Activated CD8-positive, alpha-beta T cell treated with anti-CD3 and anti-CD28 coated beads, Interleukin-2, amount 10 ng/mL, durations not matched to agents 7 days and 5 days (primary cell): Measurements from ENCODE around the gene FAM219A. TPM values are rescaled to one million over a fixed set of nuclear protein-coding genes. Genes with fewer than 3 reads are reported as not detected.

Experiments
- ATAC-seq: fragments of 150-1000 bp; cut with Tn5 transposase; one replicate; pipeline ENCODE4 v1.10.0; 2021; ENCODE audit warnings: moderate library complexity
- CTCF ChIA-PET: fragments of 350-600 bp; sonication (Branson Sonifier 250); formaldehyde crosslinking; loops from one replicate; lab custom pipeline; 2021; ENCODE audit warnings: antibody characterized with exemption; lab: Charles Lee
- POLR2A ChIA-PET: fragments of 350-600 bp; sonication (Branson Sonifier 250); formaldehyde crosslinking; loops from one replicate; lab custom pipeline; 2021; ENCODE audit warnings: antibody characterized with exemption; lab: Charles Lee
- DNase-seq: peaks from one replicate; pipeline ENCODE4 v3.0.0-alpha.2; 2020
- H3K27ac Mint-ChIP-seq: one replicate; pipeline ENCODE4 v1.8.0; 2021; ENCODE audit warnings: mild to moderate bottlenecking, mixed read lengths
- H3K27me3 Mint-ChIP-seq: one replicate; pipeline ENCODE4 v1.8.0; 2021; ENCODE audit warnings: low read depth, mixed read lengths
- H3K36me3 Mint-ChIP-seq: one replicate; pipeline ENCODE4 v1.8.0; 2021; ENCODE audit warnings: low read depth, mixed read lengths
- H3K4me1 Mint-ChIP-seq: one replicate; pipeline ENCODE4 v1.8.0; 2021; ENCODE audit warnings: low read depth, mixed read lengths
- H3K4me3 Mint-ChIP-seq: one replicate; pipeline ENCODE4 v1.8.0; 2021; ENCODE audit warnings: mild to moderate bottlenecking, mixed read lengths
- H3K9me3 Mint-ChIP-seq: one replicate; pipeline ENCODE4 v1.8.0; 2022; ENCODE audit warnings: mixed read lengths; ENCODE audit not compliant: insufficient read depth
- total RNA-seq, 2 experiments: library from RNA; stranded (reverse); gene quantifications; one replicate each; pipeline ENCODE4 v1.2.3, GENCODE V29; 2021

FAM219A gene
- total RNA-seq, 2 experiments from 2014 or later, result 7.5 to 8.3 TPM

DNA sequence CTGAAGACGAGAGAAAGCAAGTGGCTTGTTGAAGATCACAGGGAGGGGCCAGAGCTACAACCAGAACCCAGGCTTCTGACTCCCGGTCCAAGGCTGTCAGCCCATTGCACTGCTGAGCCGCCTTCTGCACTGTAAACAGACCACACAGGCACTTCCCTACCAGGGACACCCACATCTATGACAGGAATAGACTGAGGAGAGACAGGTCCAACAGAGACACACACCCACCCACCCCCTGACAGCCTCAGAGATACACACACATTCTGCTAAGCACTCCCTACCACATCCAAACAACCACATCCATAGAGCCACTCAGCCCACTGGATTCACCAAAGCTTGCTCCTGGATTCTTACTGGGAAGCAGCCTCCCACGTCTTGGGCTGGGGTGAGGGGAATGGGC is 58.6 kb downstream of the FAM219A start:
- Mint-ChIP-seq H3K9me3 (no peaks in the 10 kb centered on the region), H3K4me3 (no peak overlapping the region), H3K4me1 (no peaks in the 10 kb centered on the region), H3K27me3 (no peaks in the 10 kb centered on the region), H3K36me3 (no peaks in the 10 kb centered on the region), H3K27ac (no peak overlapping the region)
- ChIA-PET CTCF (no interaction called here), POLR2A (no interaction called here)
- ATAC-seq, result no peak
- no peak for DNase-seq

GRCh38 chr9:34398875-34399274 is 59.5 kb downstream of the FAM219A start:
- Mint-ChIP-seq H3K27ac (no peak overlapping the region), H3K4me3 (no peak overlapping the region), H3K9me3 (no peaks in the 10 kb centered on the region), H3K36me3 (no peaks in the 10 kb centered on the region), H3K27me3 (no peaks in the 10 kb centered on the region), H3K4me1 (no peaks in the 10 kb centered on the region)
- POLR2A ChIA-PET, result no interaction called here
- DNase-seq, result no peak
- CTCF ChIA-PET, result no interaction called here
- no peak for ATAC-seq

GRCh38 chr9:34396276-34397214 is 61.8 kb downstream of the FAM219A start:
- H3K27ac Mint-ChIP-seq, result no peak overlapping the region
- H3K36me3 Mint-ChIP-seq, result no peaks in the 10 kb centered on the region
- no peaks in the 10 kb centered on the region for H3K4me1 Mint-ChIP-seq
- peaks cover 18% of the 10 kb centered on the region for H3K27me3 Mint-ChIP-seq
- DNase-seq (no peak), ATAC-seq (no peak)
- no peak overlapping the region for H3K4me3 Mint-ChIP-seq
- no peaks in the 10 kb centered on the region for H3K9me3 Mint-ChIP-seq
- ChIA-PET CTCF (no interaction called here), POLR2A (no interaction called here)

GRCh38 chr9:34392511-34392910 is 65.9 kb downstream of the FAM219A start:
- no peak overlapping the region for H3K4me3 Mint-ChIP-seq
- POLR2A ChIA-PET, result no interaction called here
- ATAC-seq, result no peak
- H3K4me1 Mint-ChIP-seq, result no peaks in the 10 kb centered on the region
- no peak overlapping the region for H3K27ac Mint-ChIP-seq
- no peak for DNase-seq
- no peaks in the 10 kb centered on the region for H3K36me3 Mint-ChIP-seq
- no peaks in the 10 kb centered on the region for H3K9me3 Mint-ChIP-seq
- H3K27me3 Mint-ChIP-seq, result peaks cover 27% of the 10 kb centered on the region
- CTCF ChIA-PET, result interaction anchor here (1.0 to 1.3 kb wide), 2 partner anchors 11 to 60 kb away, joined by 3 to 6 read pairs; no protein-coding TSS in a partner anchor

GRCh38 chr9:34387239-34387638 is 71.1 kb downstream of the FAM219A start:
- CTCF ChIA-PET, result interaction anchor here (2.3 kb wide), 1 partner anchor 17 kb away, joined by 10 read pairs; no protein-coding TSS in a partner anchor
- Mint-ChIP-seq H3K9me3 (no peaks in the 10 kb centered on the region), H3K36me3 (no peaks in the 10 kb centered on the region), H3K4me1 (no peaks in the 10 kb centered on the region), H3K27ac (no peak overlapping the region), H3K27me3 (peaks cover 15% of the 10 kb centered on the region), H3K4me3 (no peak overlapping the region)
- DNase-seq, result no peak
- no peak for ATAC-seq
- POLR2A ChIA-PET, result no interaction called here

DNA sequence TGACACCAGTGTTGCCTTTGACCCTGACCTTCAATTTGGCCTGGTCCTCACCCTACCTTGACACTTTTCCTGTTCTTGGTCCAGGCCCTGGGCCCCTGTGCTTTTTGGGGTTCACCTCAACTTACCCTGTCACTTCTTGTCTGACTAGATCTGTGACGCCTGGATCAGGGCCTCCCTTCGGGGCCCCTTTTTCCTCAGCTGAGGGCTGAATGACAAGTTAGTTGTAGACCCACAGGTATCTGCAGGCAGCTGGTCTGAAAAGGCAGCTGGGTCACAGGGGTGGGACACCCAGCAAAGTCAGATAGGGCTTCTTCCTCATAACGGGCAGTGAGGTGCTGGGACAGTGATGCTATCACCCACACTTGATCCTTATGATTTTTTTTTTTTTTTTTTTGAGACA is 71.7 kb downstream of the FAM219A start:
- Mint-ChIP-seq H3K9me3 (no peaks in the 10 kb centered on the region), H3K27ac (no peak overlapping the region), H3K36me3 (no peaks in the 10 kb centered on the region), H3K4me3 (no peak overlapping the region), H3K4me1 (peaks cover under 1% of the 10 kb centered on the region), H3K27me3 (peaks cover 12% of the 10 kb centered on the region)
- ATAC-seq, result no peak
- DNase-seq, result no peak
- ChIA-PET CTCF (interaction anchor here (2.3 kb wide), 1 partner anchor 17 kb away, joined by 10 read pairs; no protein-coding TSS in a partner anchor), POLR2A (no interaction called here)

DNA sequence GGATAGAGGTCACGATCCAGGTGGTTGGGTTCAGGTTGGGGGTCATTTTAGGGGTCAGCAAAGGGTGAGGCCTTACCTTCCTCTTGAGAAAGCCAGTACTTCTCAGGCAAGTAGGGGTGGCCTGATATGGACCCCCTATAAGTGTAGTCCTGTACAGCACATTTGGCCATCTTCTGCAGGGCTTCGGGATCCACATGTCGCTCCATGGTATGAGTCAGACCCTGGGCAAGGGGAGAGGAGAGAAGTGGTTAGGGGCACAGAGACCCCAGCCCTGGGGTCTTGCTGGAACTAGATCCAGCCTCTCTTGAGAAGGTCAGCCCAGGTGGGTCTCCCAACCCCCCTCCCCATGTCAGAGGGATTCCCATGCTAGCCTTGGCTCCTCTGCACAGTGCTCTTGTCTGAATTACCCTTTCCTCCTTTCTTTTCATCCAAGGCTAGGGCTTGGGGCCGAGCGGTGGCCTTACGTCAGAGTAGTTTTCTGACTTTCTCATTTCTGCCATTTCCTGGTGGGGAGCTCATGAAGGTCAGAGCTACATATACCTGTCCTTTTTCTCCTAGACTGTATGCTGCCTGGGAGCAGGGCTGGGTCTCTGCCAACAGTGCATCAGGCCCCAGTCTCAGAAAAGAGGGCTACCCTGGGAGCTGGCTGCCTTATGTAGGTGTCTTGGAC is 72.7 kb downstream of the FAM219A start:
- Mint-ChIP-seq H3K4me1 (peaks cover 10% of the 10 kb centered on the region), H3K9me3 (no peaks in the 10 kb centered on the region), H3K27ac (no peak overlapping the region), H3K4me3 (no peak overlapping the region), H3K27me3 (peaks cover 10% of the 10 kb centered on the region), H3K36me3 (no peaks in the 10 kb centered on the region)
- POLR2A ChIA-PET, result no interaction called here
- no peak for ATAC-seq
- no peak for DNase-seq
- CTCF ChIA-PET, result no interaction called here

GRCh38 chr9:34384368-34385165 is 73.8 kb downstream of the FAM219A start:
- CTCF ChIA-PET, result no interaction called here
- no peaks in the 10 kb centered on the region for H3K9me3 Mint-ChIP-seq
- H3K27me3 Mint-ChIP-seq, result peaks cover 10% of the 10 kb centered on the region
- no peak for DNase-seq
- H3K36me3 Mint-ChIP-seq, result no peaks in the 10 kb centered on the region
- H3K4me3 Mint-ChIP-seq, result no peak overlapping the region
- peaks cover 20% of the 10 kb centered on the region for H3K4me1 Mint-ChIP-seq
- H3K27ac Mint-ChIP-seq, result no peak overlapping the region
- ATAC-seq, result no peak
- POLR2A ChIA-PET, result no interaction called here

DNA sequence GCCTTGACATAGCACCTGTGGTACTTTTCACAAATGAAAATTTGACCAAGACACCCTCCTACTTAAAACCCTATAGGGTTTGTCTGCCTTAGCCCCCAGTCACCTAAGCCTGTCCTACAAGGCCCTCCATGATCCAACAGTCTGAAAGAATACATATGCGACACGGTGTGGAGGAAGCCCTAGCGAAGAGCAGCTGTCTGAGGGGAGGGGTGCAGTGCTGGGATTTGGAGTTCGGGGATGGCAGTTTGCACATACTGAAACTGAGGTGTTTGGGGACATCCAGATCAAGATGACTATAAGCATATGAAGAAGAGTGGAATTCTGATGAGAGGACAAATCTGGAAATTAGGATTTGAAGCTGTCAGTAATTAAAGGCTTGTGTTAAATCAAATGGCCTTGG is 74.5 kb downstream of the FAM219A start:
- CTCF ChIA-PET, result interaction anchor here (1.2 kb wide), 1 partner anchor 50 kb away, joined by 3 read pairs; no protein-coding TSS in a partner anchor
- Mint-ChIP-seq H3K27ac (no peak overlapping the region), H3K36me3 (no peaks in the 10 kb centered on the region), H3K27me3 (peaks cover 7% of the 10 kb centered on the region), H3K9me3 (no peaks in the 10 kb centered on the region), H3K4me1 (peaks cover 25% of the 10 kb centered on the region), H3K4me3 (no peak overlapping the region)
- DNase-seq, result peak; percentile 1
- POLR2A ChIA-PET, result no interaction called here
- ATAC-seq, result no peak

DNA sequence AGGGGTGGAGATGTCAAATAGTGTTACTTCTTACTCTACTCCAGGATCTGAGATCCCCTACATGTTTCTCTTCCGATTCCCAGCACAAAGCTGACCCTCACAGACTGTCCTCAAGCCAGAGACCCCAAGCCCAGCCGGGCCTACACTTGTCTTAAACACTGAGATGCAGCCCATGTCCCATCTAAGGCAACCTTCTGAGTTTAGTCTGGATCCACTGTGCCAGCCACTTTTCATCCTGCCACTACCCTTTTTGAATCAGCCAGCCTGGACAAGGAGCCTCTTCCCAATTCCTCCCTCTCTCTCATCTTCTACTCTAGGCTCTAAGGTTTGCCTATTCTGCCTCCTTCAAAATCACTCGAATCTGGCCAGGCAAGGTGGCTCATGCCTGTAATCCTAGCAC is 75.5 kb downstream of the FAM219A start:
- DNase-seq, result peak; percentile 18
- CTCF ChIA-PET, result interaction anchor here (0.6 to 1.2 kb wide), 2 partner anchors 21 to 49 kb away, joined by 3 read pairs; no protein-coding TSS in a partner anchor
- no peak for ATAC-seq
- POLR2A ChIA-PET, result no interaction called here
- H3K4me1 Mint-ChIP-seq, result peaks cover 33% of the 10 kb centered on the region
- H3K27ac Mint-ChIP-seq, result no peak overlapping the region
- H3K4me3 Mint-ChIP-seq, result no peak overlapping the region
- no peaks in the 10 kb centered on the region for H3K36me3 Mint-ChIP-seq
- peaks cover 12% of the 10 kb centered on the region for H3K27me3 Mint-ChIP-seq
- no peaks in the 10 kb centered on the region for H3K9me3 Mint-ChIP-seq

GRCh38 chr9:34382054-34382453 is 76.3 kb downstream of the FAM219A start:
- H3K4me1 Mint-ChIP-seq, result peaks cover 34% of the 10 kb centered on the region
- ATAC-seq (no peak), DNase-seq (peak; percentile 15)
- H3K9me3 Mint-ChIP-seq, result no peaks in the 10 kb centered on the region
- ChIA-PET CTCF (interaction anchor here (5.8 to 9.8 kb wide), 2 partner anchors 47 to 128 kb away, joined by 41 to 193 read pairs; no protein-coding TSS in a partner anchor), POLR2A (no interaction called here)
- H3K4me3 Mint-ChIP-seq, result no peak overlapping the region
- no peak overlapping the region for H3K27ac Mint-ChIP-seq
- no peaks in the 10 kb centered on the region for H3K36me3 Mint-ChIP-seq
- H3K27me3 Mint-ChIP-seq, result peaks cover 12% of the 10 kb centered on the region
